RCC 7860 (cell line): ENCODE results near the gene NETO2.
A peak's percentile ranks its signal among the peaks of the same experiment; 100 is the strongest.

Source experiments
- DNase-seq: peaks from one replicate; pipeline ENCODE4 v3.0.0-alpha.2; 2015; ENCODE audit warnings: low spot score
- FAIRE-seq: peaks from 2 replicates; lab custom pipeline; 2012; peaks lifted over from hg19 to GRCh38; lab: Jason Lieb, UNC

NETO2 gene

GRCh38 chr16:47047524-47048203 lies 96.1 kb downstream of the NETO2 start:
- FAIRE-seq (no peak), DNase-seq (no peak)

GRCh38 chr16:47046726-47047523 lies 96.8 kb downstream of the NETO2 start:
- FAIRE-seq: no peak

GRCh38 chr16:47045459-47045858 lies 98.3 kb downstream of the NETO2 start:
- FAIRE-seq: peak; percentile 4

More at GRCh38 chr16:47046726-47047523, 96.8 kb downstream of the NETO2 start:
- DNase-seq: no peak

GRCh38 chr16:47045023-47045422 lies 98.7 kb downstream of the NETO2 start:
- FAIRE-seq (peak; percentile 79), DNase-seq (peak; percentile 64)

More at GRCh38 chr16:47045459-47045858, 98.3 kb downstream of the NETO2 start:
- DNase-seq: no peak

- FAIRE-seq (no peak), DNase-seq (no peak)
Measured at GRCh38 chr16:47043970-47044684, 99.6 kb downstream of the NETO2 start.

GRCh38 chr16:47043200-47043599 lies 100.5 kb downstream of the NETO2 start:
- DNase-seq (no peak), FAIRE-seq (no peak)

- no peak for FAIRE-seq
- DNase-seq: peak; percentile 41
Measured at GRCh38 chr16:47037746-47038458, 105.8 kb downstream of the NETO2 start.

GRCh38 chr16:47037396-47037745 lies 106.4 kb downstream of the NETO2 start:
- DNase-seq: no peak
- no peak for FAIRE-seq

GRCh38 chr16:47036201-47036600 lies 107.5 kb downstream of the NETO2 start:
- FAIRE-seq (no peak), DNase-seq (no peak)

GRCh38 chr16:47035436-47035835 lies 108.3 kb downstream of the NETO2 start:
- FAIRE-seq: no peak
- DNase-seq: no peak

- FAIRE-seq: no peak
Measured at GRCh38 chr16:47034455-47034854, 109.3 kb downstream of the NETO2 start.

GRCh38 chr16:47033176-47033575 lies 110.6 kb downstream of the NETO2 start:
- FAIRE-seq (no peak), DNase-seq (no peak)

More at GRCh38 chr16:47034455-47034854, 109.3 kb downstream of the NETO2 start:
- no peak for DNase-seq

- FAIRE-seq (no peak), DNase-seq (no peak)
Measured at GRCh38 chr16:47029724-47030123, 114.0 kb downstream of the NETO2 start.

- FAIRE-seq: no peak
- DNase-seq: no peak
Measured at GRCh38 chr16:47028767-47029377, 114.9 kb downstream of the NETO2 start.
